ENCODE measurements around the gene PLEKHA4. TPM values are rescaled to one million over a fixed set of nuclear protein-coding genes. Genes with fewer than 3 reads are reported as not detected.
A peak's percentile ranks its signal among the peaks of the same experiment; 100 is the strongest.

Gene PLEKHA4
- total and polyA plus RNA-seq, 10 of the 15 experiments (the other 5 are each of a cell fraction or from before 2014, with no cell fraction given): 0.13 to 10.0 (median 6.4) TPM; not detected in 1

- TF ChIP-seq IRF5 (IDR thresholded peaks at IDR 0.05; ENCODE audit: borderline replicate concordance) (no peak), SIN3A (IDR thresholded peaks at IDR 0.05; ENCODE audit: low read depth, low read length) (no peak; the same call in 1 of the 2 replicates), ZBED1 (IDR thresholded peaks at IDR 0.05; ENCODE audit: borderline replicate concordance) (no peak), PBX3 (IDR thresholded peaks at IDR 0.05; ENCODE audit: insufficient replicate concordance, low read depth, low read length) (peak; percentile 9), ASH2L (IDR thresholded peaks at IDR 0.05; ENCODE audit: borderline replicate concordance, low read depth) (no peak), E4F1 (IDR thresholded peaks at IDR 0.05; ENCODE audit: borderline replicate concordance, partially characterized antibody) (no peak), TCF7 (IDR thresholded peaks at IDR 0.05; ENCODE audit: borderline replicate concordance) (no peak), POU2F2 (IDR thresholded peaks at IDR 0.05; ENCODE audit: borderline replicate concordance, low read depth, low read length) (peak; percentile 62; the same call in 1 of the 3 replicates), IKZF2 (IDR thresholded peaks at IDR 0.05) (peak; percentile 14 to 50; a peak in 1 of 4 replicates), PRDM15 (CRISPR knock-in tag; IDR thresholded peaks at IDR 0.05) (no peak), GATAD2B (conservative IDR thresholded peaks at IDR 0.05; ENCODE audit: low read depth) (peak; percentile 52; the same call in 1 of the 2 replicates), RELB (IDR thresholded peaks at IDR 0.05; ENCODE audit: low read depth) (peak; percentile 41; the same call in 1 of the 2 replicates), SIX5 (IDR thresholded peaks at IDR 0.05; ENCODE audit: low read depth, low read length, severe bottlenecking) (no peak), BHLHE40 (IDR thresholded peaks at IDR 0.05; ENCODE audit: borderline replicate concordance in 1 of 2, low read depth in 2 of 2, low read length in 1 of 2) (peak; percentile 62 to 79; a peak in 2 of 4 replicates), TBL1XR1 (IDR thresholded peaks at IDR 0.05; ENCODE audit: low read depth, low read length) (no peak)
Observed at GRCh38 chr19:48835734-48836088, 32.7 kb downstream of the PLEKHA4 start (continued).
